Right kidney (tissue), 9 donors: ENCODE results near the gene TENT5C.
A peak's percentile ranks its signal among the peaks of the same experiment; 100 is the strongest.
"Not testable (repeated sequence)": the region's sequence is repeated elsewhere in the genome, so short reads cannot be mapped to it uniquely, and the experiment has no call there.

Experiments
- DNase-seq: peaks from one replicate; pipeline ENCODE4 v3.0.0-alpha.2; 2016
- long read RNA-seq, 8 donors: transcript quantifications; one replicate each; lab custom pipeline, GENCODE V29; 2026

The TENT5C gene
- long read RNA-seq, donor 1: 0 reads
- long read RNA-seq, donor 2: 0 reads
- long read RNA-seq, donor 3, full-length matches to known transcripts: 1 of 1 reads
- long read RNA-seq, donor 3, partial matches to known transcripts: 0 of 1 reads
- long read RNA-seq, donor 3, other reads (novel, unspliced or antisense): 0 of 1 reads
- long read RNA-seq, donor 4, full-length matches to known transcripts: 1 of 1 reads
- long read RNA-seq, donor 4, partial matches to known transcripts: 0 of 1 reads
- long read RNA-seq, donor 4, other reads (novel, unspliced or antisense): 0 of 1 reads
- long read RNA-seq, donor 5, full-length matches to known transcripts: 1 of 1 reads
- long read RNA-seq, donor 5, partial matches to known transcripts: 0 of 1 reads
- long read RNA-seq, donor 5, other reads (novel, unspliced or antisense): 0 of 1 reads
- long read RNA-seq, donor 6: 0 reads
- long read RNA-seq, donor 7, full-length matches to known transcripts: 1 of 1 reads
- long read RNA-seq, donor 7, partial matches to known transcripts: 0 of 1 reads
- long read RNA-seq, donor 7, other reads (novel, unspliced or antisense): 0 of 1 reads
- long read RNA-seq, donor 8, full-length matches to known transcripts: 1 of 1 reads
- long read RNA-seq, donor 8, partial matches to known transcripts: 0 of 1 reads
- long read RNA-seq, donor 8, other reads (novel, unspliced or antisense): 0 of 1 reads

DNA sequence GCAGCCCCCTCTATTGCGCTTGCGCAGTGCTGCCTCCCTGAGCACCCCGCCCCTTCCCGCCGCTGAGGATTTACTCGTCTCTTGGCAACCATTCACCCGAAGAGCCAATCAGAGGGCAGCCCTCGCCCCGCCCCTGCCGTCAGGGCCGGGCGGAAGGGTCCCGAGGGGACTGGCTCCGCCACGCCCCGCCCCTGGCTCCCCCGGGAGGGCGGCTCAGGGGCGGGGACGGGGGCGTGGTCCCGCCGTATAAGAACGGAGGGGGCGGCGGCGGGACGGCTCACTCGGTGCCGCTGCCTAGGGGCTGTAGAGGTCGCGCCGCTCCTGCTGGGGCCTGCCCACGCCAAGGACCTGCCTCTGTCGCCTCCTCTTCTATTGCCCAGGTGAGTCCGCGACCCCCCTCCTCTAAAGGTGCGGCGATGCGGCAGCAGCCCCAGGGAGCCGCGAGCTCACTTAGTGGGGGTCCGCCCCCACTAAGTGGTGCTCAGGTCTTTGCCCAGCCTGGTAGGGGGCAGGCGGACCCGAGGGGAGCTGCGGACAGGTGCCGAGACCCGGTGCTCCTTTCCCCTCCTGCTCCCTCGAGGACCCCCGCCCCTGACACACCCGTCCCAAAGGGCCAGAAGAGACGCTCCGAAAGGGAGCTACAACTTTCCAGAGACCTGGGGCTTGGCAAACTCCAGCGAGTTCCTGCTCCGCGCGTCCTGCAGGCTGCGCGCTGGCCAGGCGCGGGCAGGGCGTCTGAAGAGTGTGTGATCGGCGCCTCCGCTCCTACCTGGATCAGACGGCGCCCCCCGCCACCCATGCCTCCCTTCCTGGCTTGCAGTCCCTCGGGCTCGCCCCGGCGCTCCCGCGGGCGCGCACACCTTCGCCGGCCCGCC lies at the start of gene TENT5C:
TENT5C (plus strand) TSS at position 275 of the 875 bp plus-strand sequence. CDS start 16,821 bp downstream, outside the sequence.
- DNase-seq: peak; percentile 89

DNA sequence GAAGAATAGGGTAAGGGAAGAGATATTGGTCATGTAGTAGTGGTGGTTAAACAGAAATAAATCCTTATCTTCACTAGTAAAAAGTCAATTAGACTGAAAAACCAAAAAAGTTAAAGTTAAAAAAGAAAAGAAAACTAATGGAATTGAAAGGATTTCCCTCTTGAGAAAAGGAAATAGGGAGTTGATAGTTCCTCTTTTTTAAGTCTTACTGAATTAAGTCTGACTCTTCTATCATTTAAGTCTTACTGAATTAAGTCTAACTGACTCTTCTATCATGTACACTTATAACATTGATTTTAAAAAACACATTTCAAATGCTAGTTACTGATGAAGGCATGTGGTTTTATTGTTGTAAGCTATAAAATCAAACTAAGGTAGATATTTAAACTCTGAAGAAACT lies 49.5 kb upstream of the TENT5C start:
- DNase-seq: no peak

DNA sequence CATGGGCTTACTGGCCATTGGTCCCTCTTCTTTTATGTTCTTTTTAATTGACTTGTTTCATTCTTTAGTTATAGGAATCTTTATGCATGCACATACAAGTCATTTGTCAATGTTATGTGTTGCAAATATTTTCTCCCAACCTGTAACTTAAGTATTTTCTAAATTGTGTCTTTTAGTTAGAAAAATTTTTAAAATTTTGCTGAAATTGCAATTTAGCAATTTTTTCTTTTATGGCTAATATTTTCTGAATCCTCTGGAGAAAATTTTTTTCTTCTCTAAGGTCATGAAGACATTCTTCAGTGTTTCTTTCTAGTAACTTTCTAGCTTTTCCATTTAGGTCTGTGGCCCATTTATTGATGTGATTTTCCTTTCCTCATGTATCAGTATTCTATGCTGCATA lies 48.9 kb upstream of the TENT5C start:
- DNase-seq: no peak

DNA sequence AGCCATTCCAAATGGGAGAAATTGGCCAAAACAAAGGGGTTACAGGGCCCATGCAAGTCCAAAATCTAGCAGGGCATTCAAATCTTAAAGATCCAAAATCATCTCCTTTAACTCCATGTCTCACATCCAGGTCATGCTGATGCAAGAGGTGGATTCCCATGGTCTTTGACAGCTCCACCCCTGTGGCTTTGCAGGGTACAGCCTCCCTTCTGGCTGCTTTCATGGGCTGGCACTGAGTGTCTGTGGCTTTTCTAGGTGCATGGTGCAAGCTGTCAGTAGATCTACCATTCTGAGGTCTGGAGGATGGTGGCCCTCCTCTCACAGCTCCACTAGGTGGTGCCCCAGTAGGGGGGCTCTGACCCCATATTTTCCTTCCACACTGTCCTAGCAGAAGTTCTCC lies 47.4 kb upstream of the TENT5C start:
- DNase-seq: not testable (repeated sequence)

DNA sequence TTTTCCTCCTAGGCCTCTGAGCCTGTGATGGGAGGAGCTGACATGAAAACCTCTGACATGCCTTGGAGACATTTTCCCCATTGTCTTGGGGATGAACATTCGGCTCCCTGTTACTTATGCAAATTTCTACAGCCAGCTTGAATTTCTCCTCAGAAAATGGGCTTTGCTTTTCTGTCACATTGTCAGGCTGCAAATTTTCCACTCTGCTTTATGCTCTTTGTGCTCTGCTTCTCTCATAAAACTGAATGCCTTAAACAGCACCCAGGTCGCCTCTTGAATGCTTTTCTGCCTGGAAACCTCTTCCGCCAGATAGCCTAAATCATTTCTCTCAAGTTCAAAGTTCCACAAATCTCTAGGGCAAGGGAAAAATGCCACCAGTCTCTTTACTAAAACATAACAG lies 46.7 kb upstream of the TENT5C start:
- DNase-seq: no peak

DNA sequence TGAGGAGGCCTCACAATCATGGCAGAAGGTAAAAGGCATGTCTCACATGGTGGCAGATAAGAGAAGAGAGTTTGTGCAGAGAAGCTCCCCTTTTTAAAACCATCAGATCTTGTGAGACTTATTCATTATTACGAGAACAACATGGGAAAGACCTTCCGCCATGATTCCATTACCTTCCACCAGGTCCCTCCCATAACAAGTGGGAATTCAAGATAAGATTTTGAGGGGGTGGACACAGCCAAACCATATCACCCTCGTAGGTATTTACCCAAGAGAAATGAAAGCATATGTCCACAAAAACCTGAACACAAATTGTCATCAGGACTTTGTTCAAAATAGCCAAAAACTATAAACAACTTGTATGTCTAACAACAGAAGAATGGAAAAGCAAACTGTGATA lies 45.9 kb upstream of the TENT5C start:
- DNase-seq: no peak

DNA sequence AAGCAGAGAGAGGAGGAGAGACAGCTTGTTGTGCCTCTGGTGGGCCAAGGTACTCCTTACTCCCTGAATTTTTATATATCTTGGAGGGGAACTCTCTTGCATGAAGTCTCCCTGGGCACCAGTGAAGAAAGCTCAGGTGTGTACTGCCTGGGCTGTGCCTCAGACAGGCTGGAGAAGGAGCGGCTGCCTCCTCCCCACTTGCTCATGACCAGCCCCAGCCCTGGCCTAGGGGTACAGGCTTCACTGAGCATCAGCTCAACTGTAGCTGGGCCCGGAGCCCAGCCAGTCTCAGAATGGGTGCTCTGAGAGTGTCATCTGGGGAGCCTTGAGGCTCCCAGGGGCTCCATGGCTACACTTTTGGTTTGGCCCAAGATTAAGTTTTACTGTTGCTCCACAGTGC lies 44.8 kb upstream of the TENT5C start:
- DNase-seq: no peak

DNA sequence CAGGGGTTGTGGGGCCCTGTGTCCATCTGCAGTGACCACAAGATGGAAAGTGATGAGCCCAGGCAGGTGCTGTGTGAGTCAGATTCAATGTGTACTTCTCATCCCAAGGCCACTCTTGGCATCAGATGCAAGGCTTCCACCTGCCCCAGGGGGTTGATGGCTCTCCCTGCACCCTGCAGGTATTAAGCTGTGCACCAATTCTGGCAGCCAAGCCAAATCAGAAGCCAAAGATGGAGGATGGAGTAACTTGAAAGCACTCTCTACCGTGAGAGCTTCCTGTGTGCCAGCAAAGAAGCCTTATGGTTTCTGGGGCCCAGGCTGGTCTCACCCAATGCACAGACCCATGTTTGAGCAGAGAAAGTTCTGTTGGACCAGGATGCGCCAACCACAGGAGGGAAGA lies 44.3 kb upstream of the TENT5C start:
- no peak for DNase-seq

DNA sequence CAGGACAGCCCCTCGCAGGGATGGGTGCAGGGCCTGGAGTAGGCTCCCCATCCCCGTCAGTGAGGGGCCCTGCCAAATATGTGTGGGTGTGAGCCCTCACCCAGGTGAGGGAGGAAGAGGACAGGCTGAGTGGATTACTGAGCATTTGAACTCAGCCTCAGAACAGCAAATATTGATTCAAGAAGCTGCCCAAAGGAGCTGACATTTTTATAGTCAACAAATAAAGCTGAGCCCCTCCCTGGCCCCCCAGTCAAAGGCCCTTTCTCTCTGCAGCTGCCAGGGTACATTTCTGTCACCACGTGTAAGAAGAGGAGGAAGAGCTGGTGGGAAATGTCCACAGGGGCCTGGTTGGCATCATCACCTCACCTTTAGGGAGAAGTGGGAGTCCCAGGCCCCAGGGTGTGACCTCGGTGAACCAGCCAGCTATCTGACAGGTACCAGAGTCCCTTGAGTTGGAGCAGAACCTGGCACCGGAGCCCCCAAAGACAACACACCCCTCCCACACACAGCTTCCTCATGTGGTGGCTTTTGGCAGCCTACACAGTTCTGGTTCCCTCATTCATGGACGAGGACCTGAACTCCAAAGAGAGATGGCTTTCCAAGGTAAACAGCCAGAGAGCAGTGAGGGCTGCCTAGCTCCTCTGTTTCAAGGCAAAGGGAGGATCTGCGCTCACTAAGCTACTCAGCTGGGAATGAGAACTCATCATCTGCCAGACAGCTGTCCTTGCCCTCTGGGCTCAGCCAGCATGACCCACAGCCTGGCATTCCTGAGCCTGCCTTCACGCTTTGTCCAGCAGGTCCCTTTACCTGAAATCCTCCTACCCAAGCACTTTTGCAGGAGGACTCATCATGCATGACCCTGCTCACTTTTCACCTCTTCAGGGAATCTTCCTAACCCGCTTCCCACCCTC lies 43.0 kb upstream of the TENT5C start:
- DNase-seq: no peak

DNA sequence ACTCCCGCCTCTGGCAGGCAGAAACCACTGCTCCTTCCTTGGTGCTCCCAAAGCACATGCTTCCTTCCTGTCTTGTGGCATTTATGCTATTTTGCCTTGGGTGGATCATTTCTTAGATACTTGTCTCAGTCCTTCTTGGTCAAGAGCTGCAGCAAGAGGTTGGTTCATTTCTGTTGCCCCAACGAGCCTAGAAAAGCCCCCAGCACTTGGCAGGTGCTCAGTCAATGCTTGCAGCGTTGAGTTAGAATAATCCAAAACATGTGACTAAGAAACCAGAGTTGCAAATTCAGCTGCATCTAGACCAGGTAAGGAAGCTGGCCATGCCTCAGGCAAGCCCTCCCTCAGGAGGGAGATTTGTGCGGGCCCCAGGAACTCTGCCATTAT lies 42.4 kb upstream of the TENT5C start:
- DNase-seq: no peak

DNA sequence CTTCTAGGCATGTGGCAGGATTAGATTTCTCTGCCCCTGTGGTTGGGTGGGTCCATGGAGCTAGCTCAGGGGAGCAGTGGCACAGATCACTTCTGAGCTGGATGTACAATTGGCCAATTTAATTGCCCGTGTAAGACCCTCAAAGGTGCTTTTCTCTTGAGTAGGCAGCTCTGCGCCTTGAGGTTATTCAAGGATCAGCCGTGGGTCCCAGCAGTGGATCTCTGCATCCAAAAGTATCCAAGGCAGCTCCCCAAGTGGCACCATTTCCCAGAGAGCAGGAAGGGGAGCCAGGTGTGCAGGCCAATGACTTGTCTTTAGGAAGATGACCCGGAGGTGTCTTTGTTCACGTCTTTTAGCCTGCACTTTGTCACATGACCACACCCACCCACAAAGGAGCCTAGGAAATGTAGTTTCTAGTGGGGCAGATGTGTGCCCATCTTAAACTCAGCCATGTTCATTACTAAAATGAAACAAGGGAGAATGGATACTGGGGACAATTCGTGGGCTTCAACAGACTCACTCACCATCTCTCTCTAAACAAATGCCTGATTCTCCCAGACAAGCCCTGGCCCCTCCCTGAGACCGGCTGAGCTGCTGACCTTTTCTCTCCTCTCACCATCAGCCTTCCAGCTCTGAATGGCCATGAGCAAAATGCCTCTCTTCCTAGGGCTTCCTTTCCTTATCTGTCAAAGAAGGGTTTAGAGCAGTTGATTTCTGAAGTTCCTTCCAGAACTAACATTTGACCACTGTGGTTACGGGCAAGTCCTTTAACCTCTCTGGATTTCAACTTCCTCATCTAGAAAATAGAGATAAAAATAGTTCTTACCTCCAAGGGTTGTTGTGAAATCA lies 41.4 kb upstream of the TENT5C start:
- DNase-seq: no peak

DNA sequence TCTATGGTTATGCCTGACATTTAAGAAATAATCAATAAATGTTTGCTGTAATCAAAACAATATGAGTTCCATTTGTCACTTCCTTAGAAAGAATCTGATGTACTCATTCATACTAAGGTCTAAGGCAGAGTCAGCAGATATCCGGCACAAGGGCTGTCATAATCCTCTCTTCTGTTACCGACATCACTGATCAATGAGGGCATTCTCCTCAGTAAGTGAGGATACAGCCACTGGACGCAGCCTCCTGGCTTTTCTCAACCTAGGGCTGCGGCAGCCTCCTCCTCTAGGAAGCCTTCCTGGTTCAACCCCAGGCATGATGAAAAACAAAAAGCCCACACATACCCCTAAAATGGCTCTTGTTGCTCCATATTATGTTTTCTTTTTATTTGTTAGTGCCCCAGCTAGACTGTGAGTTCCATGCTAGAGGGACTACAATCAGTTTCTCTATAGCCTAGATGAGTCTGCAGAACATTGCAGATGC lies 40.7 kb upstream of the TENT5C start:
- no peak for DNase-seq

DNA sequence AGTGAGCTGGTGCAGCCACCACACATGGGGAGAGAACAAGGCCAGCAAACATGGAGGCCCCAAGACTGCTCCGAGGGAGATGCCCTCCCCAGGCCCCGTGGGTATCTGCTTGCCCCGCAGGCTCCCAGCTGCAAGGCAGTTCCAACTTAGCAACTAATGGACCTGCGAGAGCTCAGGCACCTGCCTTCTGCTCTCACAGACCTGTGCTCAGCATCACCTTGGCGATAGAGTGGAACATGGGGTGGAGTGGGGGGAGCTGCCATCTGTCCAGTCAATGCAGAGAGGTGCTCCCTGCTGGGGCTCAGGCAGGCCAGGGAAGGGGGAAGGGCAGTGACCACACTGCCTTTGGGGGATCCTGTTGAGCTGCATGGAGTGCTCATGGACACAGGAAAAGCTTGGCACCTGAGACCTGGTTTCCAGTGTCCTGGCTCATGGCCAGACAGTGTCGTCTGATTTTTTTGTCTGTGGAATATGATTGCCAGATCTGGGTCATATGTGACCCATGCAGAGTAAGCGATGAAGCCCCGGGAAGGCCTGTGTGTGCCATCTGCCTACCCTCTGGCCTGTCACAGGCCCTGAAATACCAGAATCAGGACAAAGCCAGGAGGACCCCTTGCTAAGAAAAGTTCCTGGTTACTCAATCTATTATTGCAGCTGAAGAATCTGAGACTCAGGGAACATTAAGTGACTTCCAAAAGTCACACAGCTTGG lies 39.9 kb upstream of the TENT5C start:
- DNase-seq: no peak

DNA sequence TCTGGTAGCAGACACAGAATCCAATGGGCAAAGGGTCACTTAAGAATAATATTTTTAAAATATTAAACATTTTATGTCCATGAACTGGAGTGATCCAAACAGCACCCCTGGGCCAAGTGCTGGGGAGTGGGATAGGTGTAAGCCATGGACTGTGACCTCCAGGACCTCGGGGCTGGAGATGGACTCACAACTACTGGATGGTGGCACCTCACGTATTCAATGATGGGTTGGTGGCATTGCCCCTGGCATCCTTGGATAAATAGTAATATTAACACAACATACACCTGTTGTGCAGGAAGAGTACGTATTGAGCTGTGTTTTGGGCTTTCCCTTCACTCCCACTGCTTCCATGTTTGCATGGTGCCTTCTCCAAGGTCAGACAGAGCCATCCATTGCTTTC lies 39.3 kb upstream of the TENT5C start:
- DNase-seq: no peak

DNA sequence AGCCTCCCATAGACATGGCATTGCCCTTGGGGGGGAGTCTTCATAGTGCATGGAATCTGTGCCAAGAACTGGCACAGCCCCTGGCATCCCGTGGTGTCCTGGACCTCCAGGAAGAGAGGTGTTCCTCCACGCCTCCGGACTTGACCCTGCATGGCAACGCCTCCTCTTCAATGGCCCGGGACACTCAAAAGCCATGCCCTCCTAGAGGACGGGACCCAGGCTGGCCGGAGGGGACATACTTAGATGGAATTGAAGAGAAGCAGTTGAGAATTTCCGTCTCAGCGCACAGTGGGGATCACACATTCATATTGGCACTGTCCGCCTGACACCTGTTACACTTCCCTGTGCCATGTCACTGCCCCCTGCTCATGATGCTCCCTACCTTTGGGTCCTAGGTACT lies 38.4 kb upstream of the TENT5C start:
- DNase-seq: no peak

DNA sequence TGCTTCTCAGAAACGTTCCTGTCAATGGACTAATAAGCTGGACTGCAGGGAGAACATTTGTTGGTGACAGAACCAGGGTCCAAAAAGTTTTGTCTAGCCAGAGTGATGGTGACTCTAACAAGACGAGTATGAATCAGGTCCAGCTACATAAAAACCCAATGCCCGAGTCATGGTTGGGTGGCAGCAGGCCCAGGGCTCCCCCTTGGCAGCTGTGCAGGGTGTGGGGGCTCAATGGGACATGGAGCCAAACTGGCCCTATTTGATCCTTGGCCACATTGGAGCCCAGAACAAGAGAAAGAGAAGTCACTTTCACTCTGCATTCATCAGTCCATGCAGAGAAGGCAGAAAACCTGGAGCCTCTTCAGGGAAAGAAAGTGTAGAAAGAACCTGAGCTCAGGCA lies 37.9 kb upstream of the TENT5C start:
- no peak for DNase-seq

DNA sequence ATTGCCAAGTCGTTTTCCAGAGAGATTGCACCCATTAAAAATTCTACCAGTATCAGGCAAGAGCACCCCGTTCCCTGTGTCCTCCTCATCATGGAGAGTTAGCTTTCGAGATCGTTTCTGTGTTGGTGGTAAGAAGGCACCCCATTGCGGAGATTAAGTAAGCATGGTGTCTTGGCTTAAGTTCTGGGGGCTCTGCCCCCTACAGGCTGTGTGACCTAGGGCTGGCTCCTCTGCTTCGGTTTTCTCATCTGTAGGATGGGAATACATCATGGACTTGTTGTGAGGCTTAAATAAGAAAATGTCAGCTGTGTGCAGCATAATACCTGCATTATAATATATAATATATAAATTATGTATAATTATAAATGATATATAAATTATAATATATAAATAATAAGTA lies 36.8 kb upstream of the TENT5C start:
- DNase-seq: no peak

DNA sequence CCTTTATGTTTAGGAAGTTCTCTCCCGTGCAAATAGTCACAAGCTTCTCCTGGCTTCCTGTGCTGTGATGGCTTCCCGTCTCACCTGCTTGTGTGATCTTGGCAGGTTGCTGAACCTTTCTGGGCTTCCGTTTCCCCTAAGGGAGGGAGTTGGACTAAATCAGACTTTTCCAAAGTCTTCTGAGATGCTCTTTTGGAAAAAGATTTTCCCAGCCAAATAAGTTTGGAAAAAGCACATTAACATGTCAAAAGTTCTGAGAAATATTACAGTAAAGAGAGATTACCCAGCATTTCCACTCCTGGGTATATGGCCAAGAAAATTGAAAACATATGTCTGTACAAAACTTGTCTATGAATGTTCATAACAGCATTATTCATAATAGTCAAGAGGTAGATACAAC lies 36.0 kb upstream of the TENT5C start:
- DNase-seq: no peak

DNA sequence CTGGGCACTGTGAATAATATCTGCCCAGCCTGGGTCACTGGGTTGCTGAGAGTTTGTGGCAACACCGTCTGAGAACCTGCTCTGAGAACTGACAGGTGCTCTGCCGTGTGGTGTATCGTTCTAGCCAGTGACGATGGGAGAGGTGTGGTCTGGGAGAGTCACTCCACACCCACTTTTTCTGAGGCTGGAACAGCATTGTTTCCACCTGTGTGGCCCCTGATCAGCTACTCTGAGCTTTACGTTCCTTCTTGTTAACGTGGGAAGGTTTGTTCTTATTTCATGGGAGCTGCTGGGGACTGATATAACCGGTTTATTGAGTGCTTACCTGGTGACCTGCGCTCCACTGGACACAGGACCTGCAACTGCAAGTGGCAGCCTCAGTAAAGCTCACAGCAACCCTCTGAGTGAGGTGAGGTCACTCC lies 34.8 kb upstream of the TENT5C start:
- DNase-seq: no peak

DNA sequence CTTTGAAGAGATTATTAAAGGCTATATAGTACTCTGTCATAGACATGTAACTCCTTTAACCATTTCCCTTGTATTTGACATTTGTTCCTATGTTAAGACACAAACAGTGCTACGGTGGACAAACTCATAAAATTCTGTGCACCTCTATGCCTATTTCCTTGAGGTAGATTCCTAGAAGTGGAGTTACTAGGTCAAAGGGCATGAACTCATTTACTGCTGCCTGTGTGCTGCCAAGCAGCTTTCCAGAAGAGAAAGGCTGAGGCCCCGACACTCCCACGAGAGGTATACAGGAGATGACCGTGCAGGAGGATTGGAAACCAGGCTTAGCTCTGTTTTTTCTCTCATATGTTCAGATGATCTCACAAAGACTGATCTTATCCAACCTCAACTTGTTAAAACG lies 34.4 kb upstream of the TENT5C start:
- no peak for DNase-seq
